Measurements from ENCODE around the gene ZNF280B. TPM values are rescaled to one million over a fixed set of nuclear protein-coding genes. Genes with fewer than 3 reads are reported as not detected.
"Not testable (repeated sequence)": the region's sequence is repeated elsewhere in the genome, so short reads cannot be mapped to it uniquely, and the experiment has no call there.

ZNF280B gene
- total RNA-seq, 3 donors from 2014 or later (not counting 1 experiment from before 2014, with no cell fraction given): 0.99 to 1.8 (median 1.6) TPM

DNA sequence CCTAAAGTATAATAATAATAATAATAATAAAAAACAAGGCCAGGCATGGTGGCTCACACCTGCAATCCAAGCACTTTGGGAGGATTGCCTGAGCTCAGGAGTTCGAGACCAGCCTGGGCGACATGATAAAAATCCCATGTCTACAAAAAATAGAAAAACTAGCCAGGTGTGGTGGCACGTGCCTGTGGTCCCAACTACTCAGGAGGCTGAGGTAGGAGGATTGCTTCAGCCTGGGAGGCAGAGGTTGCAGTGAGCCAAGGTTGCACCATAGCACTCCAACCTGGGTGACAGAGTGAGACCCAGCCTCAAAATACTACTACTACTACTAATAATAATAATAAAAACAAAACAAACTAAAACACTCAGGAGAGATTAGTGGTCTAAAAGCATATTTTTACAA is 27.1 kb upstream of the ZNF280B start:
- H3K36me3 Mint-ChIP-seq: no peaks in the 10 kb centered on the region
- Histone ChIP-seq H3K27me3 (ENCODE audit: control insufficient read depth, insufficient read depth, low read length) (no peaks in the 10 kb centered on the region), H3K4me1 (ENCODE audit: control insufficient read depth, insufficient read depth, low read length) (no peaks in the 10 kb centered on the region), H3K36me3 (ENCODE audit: control insufficient read depth, insufficient read depth, low read length) (no peaks in the 10 kb centered on the region), H3K27ac (ENCODE audit: low read length) (no peak overlapping the region), H3K4me3 (ENCODE audit: low read length) (no peak overlapping the region), H3K9me3 (ENCODE audit: control insufficient read depth, insufficient read depth, low read length) (no peaks in the 10 kb centered on the region)
- intact Hi-C loops (cut with micrococcal nuclease): no loop called here
- DNase-seq: no peak
- TF ChIP-seq, protein P1, sequence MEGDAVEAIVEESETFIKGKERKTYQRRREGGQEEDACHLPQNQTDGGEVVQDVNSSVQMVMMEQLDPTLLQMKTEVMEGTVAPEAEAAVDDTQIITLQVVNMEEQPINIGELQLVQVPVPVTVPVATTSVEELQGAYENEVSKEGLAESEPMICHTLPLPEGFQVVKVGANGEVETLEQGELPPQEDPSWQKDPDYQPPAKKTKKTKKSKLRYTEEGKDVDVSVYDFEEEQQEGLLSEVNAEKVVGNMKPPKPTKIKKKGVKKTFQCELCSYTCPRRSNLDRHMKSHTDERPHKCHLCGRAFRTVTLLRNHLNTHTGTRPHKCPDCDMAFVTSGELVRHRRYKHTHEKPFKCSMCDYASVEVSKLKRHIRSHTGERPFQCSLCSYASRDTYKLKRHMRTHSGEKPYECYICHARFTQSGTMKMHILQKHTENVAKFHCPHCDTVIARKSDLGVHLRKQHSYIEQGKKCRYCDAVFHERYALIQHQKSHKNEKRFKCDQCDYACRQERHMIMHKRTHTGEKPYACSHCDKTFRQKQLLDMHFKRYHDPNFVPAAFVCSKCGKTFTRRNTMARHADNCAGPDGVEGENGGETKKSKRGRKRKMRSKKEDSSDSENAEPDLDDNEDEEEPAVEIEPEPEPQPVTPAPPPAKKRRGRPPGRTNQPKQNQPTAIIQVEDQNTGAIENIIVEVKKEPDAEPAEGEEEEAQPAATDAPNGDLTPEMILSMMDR (IDR thresholded peaks at IDR 0.05): no peak
- ATAC-seq: no peak
- H3K9me3 Mint-ChIP-seq: no peaks in the 10 kb centered on the region
- H3K4me1 Mint-ChIP-seq: no peaks in the 10 kb centered on the region
- WGBS (ENCODE audit: insufficient coverage): 75% methylated on average over 3 of the region's 3 CpGs
- peaks cover 7 to 18% of the 10 kb centered on the region in 2 donors for H3K27me3 Mint-ChIP-seq (ENCODE audit: low read depth in 2 of 2)
- no peak overlapping the region for H3K4me3 Mint-ChIP-seq
- no peak overlapping the region for H3K27ac Mint-ChIP-seq

DNA sequence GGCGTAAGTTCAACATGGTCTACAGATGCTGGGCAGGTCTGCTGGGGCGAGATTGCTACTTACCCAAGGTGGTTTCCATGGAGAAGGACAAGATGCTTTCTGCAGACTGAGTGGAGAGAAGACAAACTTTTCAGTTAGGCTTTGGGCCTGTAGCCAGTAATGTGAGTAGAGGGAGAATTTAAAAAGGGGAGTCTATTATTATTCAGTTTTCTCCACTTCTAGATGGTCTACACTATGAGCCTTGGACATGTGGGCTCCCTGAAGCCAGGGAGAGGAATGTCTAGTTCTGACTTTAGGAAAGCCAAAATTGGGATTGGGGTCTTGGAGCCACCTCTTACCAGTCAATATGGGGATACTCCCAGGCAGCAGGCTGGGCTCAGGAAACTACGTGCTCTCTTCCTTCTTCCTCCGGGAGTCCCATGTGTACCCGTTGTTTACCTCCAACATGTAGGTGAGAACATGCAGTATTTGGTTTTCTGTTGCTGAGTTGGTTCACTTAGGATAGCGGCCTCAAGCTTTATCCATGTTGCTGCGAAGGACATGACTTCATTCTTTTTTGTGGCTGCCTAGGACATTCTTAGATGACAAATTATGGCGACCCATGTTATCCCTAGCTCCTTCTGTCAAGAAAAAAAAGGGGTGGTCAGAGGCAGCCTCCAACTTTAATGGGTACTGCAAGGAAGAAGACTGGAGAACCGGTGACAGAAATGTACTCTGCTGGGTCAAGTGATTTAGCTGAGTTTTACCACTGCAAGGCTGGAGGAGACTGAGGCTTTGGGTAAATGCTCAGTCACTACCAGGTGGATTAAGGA is 26.3 kb upstream of the ZNF280B start:
- no peaks in the 10 kb centered on the region for H3K9me3 ChIP-seq (ENCODE audit: control insufficient read depth, insufficient read depth, low read length)
- Mint-ChIP-seq H3K36me3 (no peaks in the 10 kb centered on the region), H3K4me3 (no peak overlapping the region), H3K4me1 (no peaks in the 10 kb centered on the region), H3K27ac (no peak overlapping the region), H3K27me3 (ENCODE audit: low read depth in 2 of 2) (peaks cover 7 to 18% of the 10 kb centered on the region in 2 donors), H3K9me3 (no peaks in the 10 kb centered on the region)
- TF ChIP-seq, protein P1 (IDR thresholded peaks at IDR 0.05): no peak
- ATAC-seq: no peak
- intact Hi-C loops (cut with micrococcal nuclease): no loop called here
- 88% methylated on average over 9 of the region's 9 CpGs for WGBS (ENCODE audit: insufficient coverage)
- H3K27me3 ChIP-seq (ENCODE audit: control insufficient read depth, insufficient read depth, low read length): no peaks in the 10 kb centered on the region
- no peak overlapping the region for H3K27ac ChIP-seq (ENCODE audit: low read length)
- no peaks in the 10 kb centered on the region for H3K36me3 ChIP-seq (ENCODE audit: control insufficient read depth, insufficient read depth, low read length)
- DNase-seq: no peak
- H3K4me3 ChIP-seq (ENCODE audit: low read length): no peak overlapping the region
- H3K4me1 ChIP-seq (ENCODE audit: control insufficient read depth, insufficient read depth, low read length): no peaks in the 10 kb centered on the region

DNA sequence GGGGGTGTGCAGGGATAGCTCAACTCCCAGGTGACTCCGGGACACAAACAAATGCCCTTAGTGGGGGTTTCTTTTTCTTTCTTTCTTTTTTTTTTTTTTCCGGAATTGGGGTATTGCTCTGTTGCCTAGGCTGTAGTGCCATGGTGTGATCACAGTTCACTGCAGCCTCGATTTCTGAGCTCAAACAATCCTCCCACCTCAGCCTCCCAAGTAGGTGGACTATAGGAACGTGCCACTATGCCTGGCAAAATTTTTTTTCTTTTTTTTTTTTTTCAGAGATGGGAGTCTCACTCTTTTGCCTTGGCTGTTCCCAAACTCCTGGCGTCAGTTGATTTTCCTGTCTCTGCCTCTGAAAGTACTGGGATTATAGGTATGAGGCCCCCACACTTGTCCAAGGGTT is 25.3 kb upstream of the ZNF280B start:
- Mint-ChIP-seq H3K36me3 (no peaks in the 10 kb centered on the region), H3K4me1 (no peaks in the 10 kb centered on the region), H3K27me3 (ENCODE audit: low read depth in 2 of 2) (peaks cover 7 to 18% of the 10 kb centered on the region in 2 donors), H3K27ac (no peak overlapping the region), H3K9me3 (no peaks in the 10 kb centered on the region), H3K4me3 (no peak overlapping the region)
- no peak for DNase-seq
- Histone ChIP-seq H3K4me3 (ENCODE audit: low read length) (no peak overlapping the region), H3K9me3 (ENCODE audit: control insufficient read depth, insufficient read depth, low read length) (no peaks in the 10 kb centered on the region), H3K27me3 (ENCODE audit: control insufficient read depth, insufficient read depth, low read length) (no peaks in the 10 kb centered on the region), H3K4me1 (ENCODE audit: control insufficient read depth, insufficient read depth, low read length) (no peaks in the 10 kb centered on the region), H3K27ac (ENCODE audit: low read length) (no peak overlapping the region), H3K36me3 (ENCODE audit: control insufficient read depth, insufficient read depth, low read length) (no peaks in the 10 kb centered on the region)
- WGBS (ENCODE audit: insufficient coverage): 62% methylated on average over 3 of the region's 5 CpGs
- no peak for ATAC-seq
- intact Hi-C loops (cut with micrococcal nuclease): no loop called here
- TF ChIP-seq, protein P1 (IDR thresholded peaks at IDR 0.05): no peak

DNA sequence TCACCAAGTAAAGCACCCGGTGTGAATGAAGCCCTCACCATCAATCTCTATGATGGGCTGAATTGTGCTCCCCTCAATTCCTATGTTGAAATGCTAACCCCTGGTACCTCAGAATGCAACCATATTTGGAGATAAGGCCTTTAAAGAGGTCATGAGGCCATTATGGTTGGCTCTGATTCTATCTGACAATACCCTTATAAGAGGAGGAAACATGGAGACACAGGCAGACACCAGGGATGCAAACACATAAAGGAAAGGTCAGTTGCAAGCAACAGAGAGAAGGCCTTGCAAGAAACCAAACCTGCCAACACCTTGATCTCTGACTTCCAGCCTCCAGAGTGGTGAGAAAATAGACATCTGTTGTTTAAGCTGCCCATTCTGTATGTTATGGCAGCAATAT is 24.9 kb upstream of the ZNF280B start:
- H3K4me1 Mint-ChIP-seq: no peaks in the 10 kb centered on the region
- H3K4me3 ChIP-seq (ENCODE audit: low read length): no peak overlapping the region
- H3K9me3 ChIP-seq (ENCODE audit: control insufficient read depth, insufficient read depth, low read length): no peaks in the 10 kb centered on the region
- no peak overlapping the region for H3K27ac ChIP-seq (ENCODE audit: low read length)
- no peaks in the 10 kb centered on the region for H3K4me1 ChIP-seq (ENCODE audit: control insufficient read depth, insufficient read depth, low read length)
- peaks cover 7 to 18% of the 10 kb centered on the region in 2 donors for H3K27me3 Mint-ChIP-seq (ENCODE audit: low read depth in 2 of 2)
- WGBS (ENCODE audit: insufficient coverage): 100% methylated on average over 1 of the region's 1 CpG
- no peak overlapping the region for H3K27ac Mint-ChIP-seq
- no peak for DNase-seq
- intact Hi-C loops (cut with micrococcal nuclease): no loop called here
- no peak for ATAC-seq
- no peak overlapping the region for H3K4me3 Mint-ChIP-seq
- TF ChIP-seq, protein P1 (IDR thresholded peaks at IDR 0.05): no peak
- no peaks in the 10 kb centered on the region for H3K27me3 ChIP-seq (ENCODE audit: control insufficient read depth, insufficient read depth, low read length)
- no peaks in the 10 kb centered on the region for H3K9me3 Mint-ChIP-seq
- H3K36me3 ChIP-seq (ENCODE audit: control insufficient read depth, insufficient read depth, low read length): no peaks in the 10 kb centered on the region
- H3K36me3 Mint-ChIP-seq: no peaks in the 10 kb centered on the region

DNA sequence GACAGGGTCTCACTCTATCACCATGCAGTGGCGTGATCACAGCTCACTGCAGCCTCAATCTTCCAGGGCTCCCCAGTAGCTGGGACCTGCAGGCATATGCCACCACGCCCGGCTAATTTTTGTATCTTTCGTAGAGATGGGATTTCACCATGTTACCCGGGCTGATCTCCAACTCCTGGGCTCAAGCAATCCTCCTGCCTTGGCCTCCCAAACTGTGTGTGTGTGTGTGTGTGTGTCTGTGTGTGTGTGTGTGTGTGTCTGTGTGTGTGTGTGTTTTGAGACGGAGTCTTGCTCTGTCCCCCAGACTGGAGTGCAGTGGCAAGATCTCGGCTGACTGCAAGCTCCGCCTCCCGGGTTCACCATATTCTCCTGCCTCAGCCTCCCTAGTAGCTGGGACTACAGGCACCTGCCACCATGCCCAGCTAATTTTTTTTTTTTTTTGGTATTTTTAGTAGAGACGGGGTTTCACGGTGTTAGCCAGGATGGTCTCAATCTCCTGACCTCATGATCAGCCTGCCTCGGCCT is 24.1 kb upstream of the ZNF280B start:
- 87% methylated on average over 12 of the region's 12 CpGs for WGBS (ENCODE audit: insufficient coverage)
- H3K36me3 ChIP-seq (ENCODE audit: control insufficient read depth, insufficient read depth, low read length); H3K4me3 ChIP-seq (ENCODE audit: low read length); H3K9me3 ChIP-seq (ENCODE audit: control insufficient read depth, insufficient read depth, low read length); DNase-seq; H3K4me1 ChIP-seq (ENCODE audit: control insufficient read depth, insufficient read depth, low read length); H3K4me3 Mint-ChIP-seq; H3K27ac ChIP-seq (ENCODE audit: low read length); intact Hi-C loops (cut with micrococcal nuclease); H3K4me1 Mint-ChIP-seq; H3K9me3 Mint-ChIP-seq; H3K36me3 Mint-ChIP-seq; H3K27ac Mint-ChIP-seq; H3K27me3 ChIP-seq (ENCODE audit: control insufficient read depth, insufficient read depth, low read length); ATAC-seq: not testable (repeated sequence)
- peaks cover 7 to 18% of the 10 kb centered on the region in 2 donors for H3K27me3 Mint-ChIP-seq (ENCODE audit: low read depth in 2 of 2)

Data from natural killer cell (primary cell).